Measurements from ENCODE around the gene RAB43. TPM values are rescaled to one million over a fixed set of nuclear protein-coding genes. Genes with fewer than 3 reads are reported as not detected.

RAB43 gene
- total RNA-seq, 1 donor from 2014 or later = 28.1 TPM

- TF ChIP-seq, protein P1, sequence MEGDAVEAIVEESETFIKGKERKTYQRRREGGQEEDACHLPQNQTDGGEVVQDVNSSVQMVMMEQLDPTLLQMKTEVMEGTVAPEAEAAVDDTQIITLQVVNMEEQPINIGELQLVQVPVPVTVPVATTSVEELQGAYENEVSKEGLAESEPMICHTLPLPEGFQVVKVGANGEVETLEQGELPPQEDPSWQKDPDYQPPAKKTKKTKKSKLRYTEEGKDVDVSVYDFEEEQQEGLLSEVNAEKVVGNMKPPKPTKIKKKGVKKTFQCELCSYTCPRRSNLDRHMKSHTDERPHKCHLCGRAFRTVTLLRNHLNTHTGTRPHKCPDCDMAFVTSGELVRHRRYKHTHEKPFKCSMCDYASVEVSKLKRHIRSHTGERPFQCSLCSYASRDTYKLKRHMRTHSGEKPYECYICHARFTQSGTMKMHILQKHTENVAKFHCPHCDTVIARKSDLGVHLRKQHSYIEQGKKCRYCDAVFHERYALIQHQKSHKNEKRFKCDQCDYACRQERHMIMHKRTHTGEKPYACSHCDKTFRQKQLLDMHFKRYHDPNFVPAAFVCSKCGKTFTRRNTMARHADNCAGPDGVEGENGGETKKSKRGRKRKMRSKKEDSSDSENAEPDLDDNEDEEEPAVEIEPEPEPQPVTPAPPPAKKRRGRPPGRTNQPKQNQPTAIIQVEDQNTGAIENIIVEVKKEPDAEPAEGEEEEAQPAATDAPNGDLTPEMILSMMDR (IDR thresholded peaks at IDR 0.05; ENCODE audit: unreplicated experiment) = no peak
- no peak overlapping the region for H3K27ac Mint-ChIP-seq
- no peak overlapping the region for H3K4me3 Mint-ChIP-seq
These were observed 81.6 kb downstream of the RAB43 start for GRCh38 chr3:129040039-129040336.

GRCh38 chr3:129039271-129040038 is 82.1 kb downstream of the RAB43 start:
- TF ChIP-seq, protein P1 (IDR thresholded peaks at IDR 0.05; ENCODE audit: unreplicated experiment) = no peak
- Mint-ChIP-seq H3K27me3 (ENCODE audit: low read depth) (peaks cover 32% of the 10 kb centered on the region), H3K9me3 (peaks cover 12% of the 10 kb centered on the region), H3K27ac (no peak overlapping the region), H3K4me1 (peaks cover 4% of the 10 kb centered on the region), H3K4me3 (no peak overlapping the region), H3K36me3 (no peaks in the 10 kb centered on the region)
- peak in 1 of 2 experiments; percentile 66 for DNase-seq (ENCODE audit: low spot score in 2 of 2, unreplicated experiment in 2 of 2)

More at GRCh38 chr3:129040039-129040336, 81.6 kb downstream of the RAB43 start:
- Mint-ChIP-seq H3K9me3 (peaks cover 17% of the 10 kb centered on the region), H3K27me3 (ENCODE audit: low read depth) (peaks cover 32% of the 10 kb centered on the region), H3K36me3 (peaks cover 3% of the 10 kb centered on the region), H3K4me1 (peaks cover 4% of the 10 kb centered on the region)
- DNase-seq (ENCODE audit: low spot score in 2 of 2, unreplicated experiment in 2 of 2) = no peak

DNA sequence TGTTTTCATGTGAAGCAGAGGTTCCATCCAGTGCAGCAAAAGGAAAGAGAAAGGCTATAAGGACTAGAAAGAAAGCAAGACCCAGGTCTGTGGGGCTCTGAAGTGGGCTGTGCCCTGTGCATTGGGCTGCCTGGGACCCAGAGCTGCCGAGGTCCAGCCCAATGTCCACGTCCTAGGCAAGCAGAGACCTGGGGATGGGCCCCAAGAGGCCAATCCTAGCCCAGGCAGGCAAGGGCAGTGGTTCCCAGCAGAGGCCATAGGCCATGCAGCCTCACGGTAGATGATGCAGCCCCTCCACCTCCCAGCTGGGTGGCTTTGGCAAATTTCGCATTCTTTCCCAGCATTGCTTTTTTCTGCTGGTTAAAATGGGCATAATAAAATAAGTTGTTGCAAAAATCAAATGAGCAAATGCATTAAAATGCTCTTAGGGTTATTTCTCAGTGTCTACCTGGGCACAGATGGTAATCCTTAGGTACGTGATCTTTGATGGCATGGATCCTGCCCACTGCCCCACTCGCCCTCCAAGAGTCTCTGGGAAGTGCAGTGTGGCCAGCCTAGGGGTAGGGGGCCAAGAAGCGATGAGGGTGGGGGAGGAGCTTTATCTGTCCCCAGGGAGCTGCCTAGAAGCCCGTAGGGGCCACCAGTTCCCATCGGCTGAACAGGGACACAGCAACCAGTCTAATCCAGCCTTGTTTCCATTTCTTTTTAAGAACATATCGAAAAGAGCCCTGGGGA is 83.3 kb downstream of the RAB43 start:
- Mint-ChIP-seq H3K27me3 (ENCODE audit: low read depth) (peaks cover 25% of the 10 kb centered on the region), H3K36me3 (no peaks in the 10 kb centered on the region), H3K27ac (no peak overlapping the region), H3K4me3 (no peak overlapping the region), H3K4me1 (peaks cover 4% of the 10 kb centered on the region), H3K9me3 (peaks cover 5% of the 10 kb centered on the region)
- TF ChIP-seq, protein P1 (IDR thresholded peaks at IDR 0.05; ENCODE audit: unreplicated experiment) = no peak
- DNase-seq (ENCODE audit: low spot score in 2 of 2, unreplicated experiment in 2 of 2) = no peak

Other genes with a start within 250 kb of the RAB43 start
- 54.9 to 61.8 TPM (median 61.8 TPM) in 3 replicates for gene ACAD9, start 242.2 kb downstream of the RAB43 start, total RNA-seq
- 0.76 to 1.2 TPM (median 1.1 TPM) in 3 replicates for gene CFAP92, start 127.7 kb downstream of the RAB43 start, total RNA-seq
- gene EFCC1, start 120.5 kb downstream of the RAB43 start, total RNA-seq = 0.29 to 0.67 TPM (median 0.31 TPM) in 3 replicates
- not detected in 3 replicates for gene GP9, start 61.0 kb downstream of the RAB43 start, total RNA-seq
- gene ISY1, start 39.3 kb upstream of the RAB43 start, total RNA-seq = 37.5 to 40.3 TPM (median 38.5 TPM) in 3 replicates
- gene CNBP, start 62.1 kb upstream of the RAB43 start, total RNA-seq = 217 to 223 TPM (median 222 TPM) in 3 replicates
- gene COPG1, start 127.8 kb upstream of the RAB43 start, total RNA-seq = 172 to 176 TPM (median 173 TPM) in 3 replicates
- gene HMCES, start 157.1 kb upstream of the RAB43 start, total RNA-seq = 26.6 to 31.1 TPM (median 29.6 TPM) in 3 replicates